ENCODE measurements around the gene RBM20.
A peak's percentile ranks its signal among the peaks of the same experiment; 100 is the strongest.
"Not testable (repeated sequence)": the region's sequence is repeated elsewhere in the genome, so short reads cannot be mapped to it uniquely, and the experiment has no call there.

The RBM20 gene

GRCh38 chr10:110649347-110650264, 5.5 kb downstream of the RBM20 start:
- no peak for DNase-seq

GRCh38 chr10:110650265-110650668, 6.1 kb downstream of the RBM20 start:
- no peak for DNase-seq

GRCh38 chr10:110651044-110651958, 7.2 kb downstream of the RBM20 start:
- DNase-seq = peak; percentile 93

- no peak for DNase-seq
These were observed 8.5 kb downstream of the RBM20 start for GRCh38 chr10:110652475-110653118.

GRCh38 chr10:110655320-110655719, 11.2 kb downstream of the RBM20 start:
- DNase-seq = no peak

GRCh38 chr10:110656612-110657011, 12.5 kb downstream of the RBM20 start:
- DNase-seq = no peak

GRCh38 chr10:110657973-110658691, 14.0 kb downstream of the RBM20 start:
- DNase-seq = no peak

GRCh38 chr10:110659558-110659957, 15.4 kb downstream of the RBM20 start:
- DNase-seq = no peak

- DNase-seq = not testable (repeated sequence)
These were observed 16.2 kb downstream of the RBM20 start for GRCh38 chr10:110660289-110660688.

- no peak for DNase-seq
These were observed 17.2 kb downstream of the RBM20 start for GRCh38 chr10:110661292-110661691.

- DNase-seq = peak; percentile 92
These were observed 20.6 kb downstream of the RBM20 start for GRCh38 chr10:110664483-110665420.

- DNase-seq = not testable (repeated sequence)
These were observed 22.1 kb downstream of the RBM20 start for GRCh38 chr10:110666259-110666658.

GRCh38 chr10:110666673-110667072, 22.5 kb downstream of the RBM20 start:
- no peak for DNase-seq

GRCh38 chr10:110667620-110668343, 23.6 kb downstream of the RBM20 start:
- no peak for DNase-seq

GRCh38 chr10:110668443-110668842, 24.3 kb downstream of the RBM20 start:
- no peak for DNase-seq

GRCh38 chr10:110670335-110670734, 26.2 kb downstream of the RBM20 start:
- no peak for DNase-seq

GRCh38 chr10:110671788-110672579, 27.8 kb downstream of the RBM20 start:
- DNase-seq = peak; percentile 82

GRCh38 chr10:110672580-110672919, 28.4 kb downstream of the RBM20 start:
- no peak for DNase-seq

- DNase-seq = no peak
These were observed 31.9 kb downstream of the RBM20 start for GRCh38 chr10:110676016-110676415.

Measured in EL (cell line).